ENCODE data around the gene LGALS4.

DNA sequence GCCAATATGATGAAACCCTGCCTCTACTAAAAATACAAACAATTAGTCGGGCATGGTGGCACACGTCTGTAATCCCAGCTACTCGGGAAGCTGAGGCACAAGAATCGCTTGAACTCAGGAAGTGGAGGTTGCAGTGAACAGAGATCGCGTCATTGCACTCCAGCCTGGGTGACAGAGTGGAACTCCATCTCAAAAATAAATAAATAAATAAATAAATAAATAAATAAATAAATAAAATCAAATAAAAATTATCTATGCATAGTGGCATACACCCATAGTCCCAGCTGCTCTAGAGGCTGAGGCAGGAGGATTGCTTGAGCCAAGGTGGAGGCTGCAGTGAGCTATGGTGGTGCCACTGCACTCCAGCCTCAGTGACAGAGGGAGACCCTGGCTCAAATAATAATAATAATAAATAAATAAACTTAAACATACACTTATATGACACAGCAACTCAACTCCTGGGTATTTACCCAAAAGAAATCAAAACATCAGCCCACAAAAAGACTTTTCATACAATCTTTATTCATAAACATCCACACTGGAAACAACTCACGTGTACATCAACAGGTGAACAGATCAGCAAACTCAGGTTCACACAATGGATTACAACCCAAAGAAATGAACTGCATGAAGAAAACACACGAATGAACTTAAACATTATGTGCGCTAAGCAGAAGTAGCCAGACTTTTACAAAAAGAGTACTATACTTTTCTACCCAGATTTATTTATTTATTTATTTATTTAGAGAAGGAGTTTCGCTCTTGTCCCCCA is 46.3 kb downstream of the LGALS4 start:
- TF ChIP-seq, protein P1, sequence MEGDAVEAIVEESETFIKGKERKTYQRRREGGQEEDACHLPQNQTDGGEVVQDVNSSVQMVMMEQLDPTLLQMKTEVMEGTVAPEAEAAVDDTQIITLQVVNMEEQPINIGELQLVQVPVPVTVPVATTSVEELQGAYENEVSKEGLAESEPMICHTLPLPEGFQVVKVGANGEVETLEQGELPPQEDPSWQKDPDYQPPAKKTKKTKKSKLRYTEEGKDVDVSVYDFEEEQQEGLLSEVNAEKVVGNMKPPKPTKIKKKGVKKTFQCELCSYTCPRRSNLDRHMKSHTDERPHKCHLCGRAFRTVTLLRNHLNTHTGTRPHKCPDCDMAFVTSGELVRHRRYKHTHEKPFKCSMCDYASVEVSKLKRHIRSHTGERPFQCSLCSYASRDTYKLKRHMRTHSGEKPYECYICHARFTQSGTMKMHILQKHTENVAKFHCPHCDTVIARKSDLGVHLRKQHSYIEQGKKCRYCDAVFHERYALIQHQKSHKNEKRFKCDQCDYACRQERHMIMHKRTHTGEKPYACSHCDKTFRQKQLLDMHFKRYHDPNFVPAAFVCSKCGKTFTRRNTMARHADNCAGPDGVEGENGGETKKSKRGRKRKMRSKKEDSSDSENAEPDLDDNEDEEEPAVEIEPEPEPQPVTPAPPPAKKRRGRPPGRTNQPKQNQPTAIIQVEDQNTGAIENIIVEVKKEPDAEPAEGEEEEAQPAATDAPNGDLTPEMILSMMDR (conservative IDR thresholded peaks at IDR 0.05) = no peak
- TF ChIP-seq EZH2 (IDR thresholded peaks at IDR 0.05; ENCODE audit: low read depth) = no peak

All from PC-9 (cell line).